Skin epidermis (tissue), 12 donors: ENCODE measurements around the gene FSD2.
"Not testable (repeated sequence)": the region's sequence is repeated elsewhere in the genome, so short reads cannot be mapped to it uniquely, and the experiment has no call there.

Source experiments
- H3K27ac ChIP-seq, 21 experiments: fragments of 200-600 bp; sonication (generic) in 11 of 21; one replicate each; pipeline ENCODE4 v1.5.0; 2020; ENCODE audit warnings: mild to moderate bottlenecking in 3 of 21, inconsistent platforms in 2 of 21, moderate library complexity in 2 of 21
- H3K4me3 ChIP-seq, 7 experiments: fragments of 200-600 bp; sonication (generic) in 2 of 7; one replicate each; pipeline ENCODE4 v1.5.0; 2020; ENCODE audit warnings: inconsistent platforms in 2 of 7, mild to moderate bottlenecking in 2 of 7, moderate library complexity in 1 of 7

FSD2 gene

DNA sequence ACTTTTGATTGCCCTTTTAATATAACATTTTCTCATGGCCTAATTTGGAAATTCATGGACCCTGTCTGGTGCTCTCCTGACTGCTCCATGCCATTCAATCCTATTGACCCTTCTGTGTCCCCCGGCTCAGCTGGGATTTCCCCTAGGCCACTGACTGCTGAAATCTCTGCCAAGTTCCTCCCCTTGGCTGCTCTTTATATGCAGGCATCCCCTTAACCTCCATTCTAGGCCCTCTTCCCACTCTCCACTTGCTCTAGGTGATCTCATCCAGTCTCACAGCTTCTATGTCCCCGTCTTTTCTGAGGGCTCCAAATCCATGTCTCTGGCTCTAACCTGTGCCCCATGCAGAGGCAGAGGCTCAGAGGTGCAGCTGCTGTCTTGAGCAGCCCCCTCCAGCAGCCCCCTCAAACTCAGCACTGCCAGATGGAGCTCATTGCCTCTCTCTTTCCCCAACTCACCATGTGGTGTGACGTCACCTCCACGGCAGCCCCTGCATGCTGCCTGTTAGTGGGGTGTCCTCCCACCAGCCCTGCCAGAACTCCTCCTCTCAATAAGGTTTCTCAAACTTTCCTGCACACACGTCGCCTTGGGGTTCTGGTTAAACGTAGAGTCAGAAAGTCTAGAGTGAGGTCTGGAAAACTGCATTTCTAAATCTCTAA lies 6.6 kb downstream of the FSD2 start:
- Histone ChIP-seq H3K4me3 (no peak overlapping the region), H3K27ac (no peak overlapping the region)

DNA sequence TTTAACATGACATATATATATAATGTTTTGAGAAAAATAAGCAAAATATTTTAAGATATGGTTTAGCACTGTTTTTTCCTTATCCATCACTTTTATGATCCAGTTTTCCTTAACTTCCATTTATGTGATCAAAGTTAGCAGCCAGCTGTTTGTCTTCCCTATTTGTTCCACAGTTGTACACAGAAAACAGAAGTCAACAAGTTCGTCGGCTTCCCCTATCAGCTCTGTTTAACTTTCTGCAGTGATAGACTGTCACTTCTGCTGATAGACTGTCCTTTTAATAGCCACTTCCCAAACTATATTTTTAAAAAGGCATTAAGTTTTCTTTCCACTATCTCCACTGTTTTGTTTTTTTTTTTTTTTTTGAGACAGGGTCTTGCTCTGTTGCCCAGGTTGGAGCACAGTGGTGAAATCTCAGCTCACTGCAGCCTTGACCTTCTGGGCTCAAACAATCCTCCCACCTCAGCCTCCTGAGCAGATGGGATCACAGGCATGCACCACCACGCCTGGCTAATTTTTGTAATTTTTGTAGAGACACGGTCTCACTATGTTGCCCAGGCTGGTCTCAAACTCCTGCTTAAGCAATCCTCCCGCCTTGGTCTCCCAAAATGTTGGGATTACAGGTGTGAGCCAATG lies 7.2 kb downstream of the FSD2 start:
- Histone ChIP-seq H3K4me3 (no peak overlapping the region), H3K27ac (no peak overlapping the region)

DNA sequence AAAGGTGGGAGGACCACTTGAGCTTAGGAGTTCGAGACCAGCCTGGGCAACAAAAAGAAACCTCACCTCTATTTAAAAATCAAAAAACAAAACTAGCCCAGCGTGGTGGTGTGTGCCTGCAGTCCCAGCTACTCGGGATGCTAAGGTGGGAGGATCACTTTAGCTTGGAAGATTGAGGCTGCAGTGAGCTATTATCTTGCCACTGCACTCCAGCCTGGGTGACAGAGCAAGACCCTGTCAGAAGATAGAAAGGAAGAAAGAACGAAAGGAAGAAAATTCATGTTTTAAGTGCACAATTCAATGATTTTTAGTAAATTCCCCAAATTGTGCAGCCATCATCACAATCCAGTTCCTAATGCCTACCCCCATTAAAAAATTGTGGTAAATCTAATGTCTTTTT lies 7.8 kb downstream of the FSD2 start:
- Histone ChIP-seq H3K27ac (no peak overlapping the region), H3K4me3 (no peak overlapping the region)

DNA sequence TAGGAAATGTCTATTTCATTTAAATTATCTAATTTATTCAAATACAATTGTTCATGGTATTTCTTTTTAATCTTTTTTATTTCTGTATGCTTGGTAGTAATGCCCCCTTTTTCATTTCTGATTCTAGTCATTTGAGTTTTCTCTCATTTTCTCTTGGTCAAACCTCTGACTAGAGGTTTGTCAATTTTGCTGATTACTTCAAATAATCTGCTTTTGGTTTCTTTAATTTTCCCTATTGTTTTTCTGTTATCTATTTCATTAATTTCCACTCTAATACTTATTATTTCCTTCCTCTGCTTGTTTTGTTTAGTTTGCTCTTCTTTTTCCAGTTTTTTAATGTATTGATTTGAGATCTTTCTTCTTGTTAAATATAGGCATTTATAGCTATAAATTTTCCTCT lies 12.1 kb downstream of the FSD2 start:
- Histone ChIP-seq H3K4me3 (no peak overlapping the region), H3K27ac (no peak overlapping the region)

DNA sequence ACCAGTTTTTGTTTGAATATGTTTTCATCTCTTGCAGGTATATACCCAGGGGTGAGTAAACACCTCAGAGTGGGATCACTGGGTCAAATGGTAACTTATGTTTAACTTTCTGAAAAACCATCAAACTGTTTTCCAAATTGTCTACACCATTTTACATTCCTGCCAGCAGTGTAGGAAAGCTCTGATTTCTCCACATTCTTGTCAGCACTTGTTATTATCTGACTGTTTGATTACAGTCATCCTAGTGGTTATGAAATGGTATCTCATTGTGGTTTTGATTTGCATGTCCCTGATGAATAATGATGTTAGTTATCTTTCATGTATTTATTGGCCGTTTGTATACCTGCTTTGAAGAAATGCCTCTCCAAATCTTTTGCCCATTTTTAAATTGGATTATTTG lies 13.8 kb downstream of the FSD2 start:
- H3K27ac ChIP-seq, result no peak overlapping the region
- no peak overlapping the region for H3K4me3 ChIP-seq

DNA sequence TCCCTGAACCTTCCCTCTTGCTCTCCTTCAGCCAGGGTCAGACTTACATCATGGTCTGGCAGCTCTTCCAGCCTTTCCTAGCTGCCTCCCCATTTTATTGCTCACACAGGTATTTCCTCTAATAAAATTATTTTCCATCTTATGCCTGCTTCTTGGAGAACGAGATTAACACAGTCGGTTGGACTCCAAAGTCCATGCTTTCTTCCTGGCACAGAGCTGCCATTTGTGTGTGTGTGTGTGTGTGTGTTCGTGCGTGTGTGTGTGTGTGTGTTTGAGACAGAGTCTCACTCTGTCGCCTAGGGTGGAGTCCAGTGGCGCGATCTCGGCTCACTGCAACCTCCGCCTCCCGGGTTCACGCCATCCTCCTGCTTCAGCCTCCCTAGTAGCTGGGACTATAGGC lies 15.5 kb downstream of the FSD2 start:
- Histone ChIP-seq H3K4me3 (no peak overlapping the region), H3K27ac (no peak overlapping the region)

DNA sequence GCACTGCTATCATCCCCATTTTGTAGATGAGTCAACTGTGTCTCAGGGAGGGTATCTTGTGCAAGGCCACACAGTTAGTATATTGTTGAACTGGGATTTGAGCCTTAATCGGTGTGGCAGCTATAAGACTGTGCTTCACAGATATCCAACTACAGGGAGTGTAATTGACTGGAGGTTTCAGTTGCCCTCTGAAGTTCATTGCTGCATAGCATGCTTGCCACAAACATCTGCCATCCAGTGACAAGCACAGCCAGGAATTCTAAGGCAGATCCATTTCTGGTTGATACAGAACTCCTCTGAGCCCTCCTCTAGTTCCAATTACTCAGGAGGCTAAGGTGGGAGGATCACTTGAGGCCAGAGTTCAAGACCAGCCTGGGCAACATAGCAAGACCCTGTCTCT lies 16.4 kb downstream of the FSD2 start:
- no peak overlapping the region for H3K4me3 ChIP-seq
- H3K27ac ChIP-seq, result no peak overlapping the region

DNA sequence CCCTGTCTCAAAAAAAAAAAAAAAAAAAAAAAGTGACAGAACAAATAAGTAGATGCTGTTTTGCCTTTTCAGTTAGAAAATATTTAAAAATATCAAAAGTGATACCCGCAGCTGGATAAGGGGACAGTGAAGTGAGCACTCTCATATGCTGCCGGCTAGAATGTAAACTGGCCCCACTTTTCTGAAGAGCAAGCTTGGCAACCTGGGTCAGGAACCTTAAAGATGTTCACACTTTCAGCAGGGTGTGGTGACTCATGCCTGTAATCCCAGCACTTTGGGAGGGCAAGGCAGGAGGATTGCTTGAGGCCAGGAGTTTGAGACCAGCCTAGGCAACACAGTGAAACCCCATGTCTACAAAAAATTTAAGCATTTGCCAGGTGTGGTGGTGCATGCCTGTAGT lies 17.4 kb downstream of the FSD2 start:
- Histone ChIP-seq H3K4me3 (no peak overlapping the region), H3K27ac (no peak overlapping the region)

DNA sequence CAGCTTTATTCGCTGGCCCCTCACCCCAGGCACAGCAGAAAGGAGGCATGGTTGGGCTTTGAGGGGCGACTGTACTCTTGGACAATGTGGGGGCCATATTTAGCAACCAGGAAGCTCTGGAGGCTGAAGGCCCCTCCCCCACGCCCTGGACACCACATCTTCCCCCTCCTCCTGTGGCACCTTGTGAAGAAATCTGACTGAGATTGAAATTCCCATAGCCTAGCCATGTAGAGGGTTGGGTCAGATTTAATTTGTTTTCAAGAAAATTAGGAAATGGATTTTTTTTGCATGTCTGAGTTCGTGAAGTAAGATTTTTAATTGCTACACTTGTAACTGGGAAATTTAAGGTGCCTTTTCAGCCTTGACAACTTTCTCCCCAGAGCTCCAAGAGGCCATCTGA lies 24.5 kb downstream of the FSD2 start:
- H3K27ac ChIP-seq, result no peak overlapping the region
- no peak overlapping the region for H3K4me3 ChIP-seq

DNA sequence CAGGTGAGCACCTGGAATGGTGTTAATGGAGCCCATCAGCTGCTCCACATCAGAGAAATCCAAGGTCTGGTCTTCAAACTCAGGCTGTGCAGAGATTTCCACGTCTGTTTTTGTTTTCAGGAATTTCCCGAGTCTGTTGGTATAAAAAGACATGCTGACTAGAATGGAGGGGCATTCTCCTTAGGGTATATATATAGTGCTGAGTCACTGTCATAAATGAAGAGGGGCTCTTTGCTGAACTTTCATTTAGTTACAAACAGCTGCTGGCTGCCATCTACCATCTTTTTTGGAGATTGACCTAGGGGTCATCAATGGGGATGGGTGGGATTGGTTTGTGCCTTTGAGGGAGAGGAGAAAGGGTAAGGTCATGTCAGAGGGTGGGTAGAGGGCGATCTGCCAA lies 27.1 kb downstream of the FSD2 start:
- H3K4me3 ChIP-seq, result no peak overlapping the region
- H3K27ac ChIP-seq, result no peak overlapping the region

DNA sequence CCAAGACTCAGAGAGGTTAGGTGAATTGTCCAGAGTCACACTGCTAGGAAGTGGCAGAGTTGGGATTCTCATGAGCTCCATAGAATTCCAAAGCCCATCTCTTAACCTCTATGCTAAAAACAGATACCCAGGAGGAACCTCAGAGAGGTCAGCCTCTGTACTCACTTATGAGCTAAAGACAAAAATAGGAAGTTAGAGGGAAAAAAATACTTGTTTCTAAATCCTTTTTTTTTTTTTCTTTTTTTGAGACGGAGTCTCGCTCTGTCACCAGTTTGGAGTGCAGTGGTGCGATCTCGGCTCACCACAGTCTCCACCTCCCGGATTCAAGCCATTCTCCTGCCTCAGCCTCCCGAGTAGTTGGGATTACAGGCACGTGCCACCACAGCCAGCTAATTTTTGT lies 31.4 kb downstream of the FSD2 start:
- Histone ChIP-seq H3K27ac (no peak overlapping the region), H3K4me3 (no peak overlapping the region)

DNA sequence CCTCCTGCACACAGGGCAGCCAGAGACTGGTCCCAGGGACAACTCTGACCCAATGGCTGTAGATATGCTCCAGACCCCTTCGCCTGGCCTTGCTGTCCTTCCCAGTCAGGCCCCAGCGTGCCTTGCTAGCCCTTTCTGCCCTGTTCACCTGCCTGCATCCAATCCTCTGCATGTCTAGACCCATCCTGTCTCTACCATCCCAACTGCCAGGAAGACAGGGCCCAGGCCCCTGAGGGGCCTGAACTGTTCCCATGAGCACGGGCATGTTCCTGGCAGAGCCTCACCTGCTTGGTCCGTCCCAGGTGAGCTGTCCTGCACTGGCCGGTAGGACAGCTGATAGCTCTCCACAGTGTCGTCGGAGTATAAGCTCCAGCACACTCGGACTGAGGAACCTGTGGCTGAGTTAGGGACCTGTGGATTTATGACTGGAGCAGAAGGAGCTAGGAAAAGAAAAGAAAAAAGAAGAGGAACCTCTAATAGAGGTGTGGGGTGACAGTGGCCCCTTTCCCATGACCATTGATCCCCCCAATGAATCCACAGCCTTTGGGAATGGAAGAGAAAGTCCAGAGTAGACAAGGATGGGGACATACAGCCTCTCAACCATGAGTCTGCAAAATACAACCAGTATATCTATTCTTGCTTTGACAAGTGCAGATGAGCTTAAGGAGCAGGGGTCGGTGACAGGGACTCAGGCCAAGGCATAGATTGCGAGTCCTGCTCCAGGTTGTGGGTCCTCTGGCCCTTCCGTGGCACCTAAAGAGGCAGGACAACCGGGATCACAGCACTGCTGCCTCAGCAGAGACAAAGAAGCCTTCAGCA lies 33.9 kb downstream of the FSD2 start:
- Histone ChIP-seq H3K4me3 (no peak overlapping the region), H3K27ac (no peak overlapping the region)

DNA sequence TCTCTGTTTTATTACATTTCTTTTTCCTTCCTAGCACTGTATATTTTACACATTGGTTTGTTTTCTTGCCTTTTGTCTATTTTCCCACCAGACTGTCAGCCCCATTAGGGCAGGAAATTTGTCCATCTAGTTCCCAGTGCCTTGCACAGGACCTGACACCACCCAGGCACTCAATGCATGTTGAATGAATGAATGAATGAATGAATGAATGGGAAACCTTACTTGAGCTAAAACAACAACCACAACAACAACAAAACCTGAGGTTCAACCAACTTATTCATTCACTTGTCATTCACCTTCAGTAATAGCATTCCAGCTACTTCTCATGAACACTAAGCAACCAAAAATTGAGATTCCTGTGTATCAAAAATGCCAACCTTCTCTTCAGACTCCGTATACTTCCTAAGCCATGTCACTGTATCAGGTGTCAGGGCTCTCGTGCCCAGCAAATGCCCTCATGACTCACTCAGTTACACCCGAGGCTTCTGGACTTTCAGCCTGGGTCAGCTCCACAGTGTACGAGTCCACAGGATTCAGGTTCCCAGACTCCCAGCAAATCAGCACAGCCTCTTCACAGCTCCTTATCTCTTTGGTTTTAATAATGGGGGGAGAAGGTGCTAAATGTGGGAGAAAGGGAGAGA lies 37.3 kb downstream of the FSD2 start:
- H3K27ac ChIP-seq, result no peak overlapping the region
- no peak overlapping the region for H3K4me3 ChIP-seq

DNA sequence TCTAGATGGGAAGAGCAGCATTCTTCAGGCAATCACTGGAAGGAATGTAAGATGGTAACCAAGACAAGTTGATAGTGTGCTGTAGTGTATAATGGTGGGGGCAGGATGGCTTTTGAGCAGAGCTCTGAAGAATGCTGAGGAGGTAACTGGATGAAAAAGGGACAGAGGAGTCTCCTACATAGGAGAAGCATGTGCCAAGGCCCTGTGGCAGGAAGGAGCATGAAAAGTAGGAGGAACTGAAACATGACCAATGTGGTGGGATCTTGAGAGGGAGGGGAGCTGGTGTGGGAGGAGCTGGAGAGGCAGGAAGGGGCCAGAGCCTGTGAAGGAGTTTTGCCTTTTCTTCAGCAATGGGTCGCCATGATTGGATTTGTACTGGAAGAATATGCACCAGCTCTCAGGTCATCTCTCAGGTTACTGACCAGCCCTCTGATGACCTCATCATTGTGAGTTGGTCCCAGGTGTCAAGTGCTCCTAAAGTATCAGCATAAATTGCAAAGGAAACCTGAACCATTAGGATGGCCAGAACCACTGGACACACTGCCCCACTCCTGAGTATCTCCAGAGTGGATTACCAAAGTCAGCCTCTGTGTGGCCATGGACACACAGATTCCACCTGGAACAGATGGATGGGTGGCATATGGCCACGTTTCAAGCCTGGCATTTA lies 38.6 kb downstream of the FSD2 start:
- no peak overlapping the region for H3K4me3 ChIP-seq
- H3K27ac ChIP-seq, result no peak overlapping the region

DNA sequence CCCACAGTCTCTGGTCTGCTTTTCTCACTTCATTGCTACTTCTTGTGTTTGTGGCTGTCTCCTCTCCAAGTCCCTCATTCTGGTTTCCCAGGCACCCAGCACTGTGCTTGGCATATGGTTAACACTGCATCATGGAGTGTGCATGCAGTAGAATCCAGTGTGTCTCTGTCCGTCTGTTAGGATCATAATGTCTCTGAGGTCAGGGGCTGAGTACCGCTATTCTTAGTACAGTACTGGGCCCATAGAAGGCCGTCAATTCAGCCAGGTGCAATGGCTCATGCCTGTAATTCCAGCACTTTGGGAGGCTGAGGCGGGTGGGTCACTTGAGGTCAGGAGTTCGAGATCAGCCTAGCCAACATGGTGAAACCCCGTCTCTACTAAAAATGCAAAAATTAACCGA lies 39.7 kb downstream of the FSD2 start:
- not testable (repeated sequence) for H3K27ac ChIP-seq, H3K4me3 ChIP-seq

DNA sequence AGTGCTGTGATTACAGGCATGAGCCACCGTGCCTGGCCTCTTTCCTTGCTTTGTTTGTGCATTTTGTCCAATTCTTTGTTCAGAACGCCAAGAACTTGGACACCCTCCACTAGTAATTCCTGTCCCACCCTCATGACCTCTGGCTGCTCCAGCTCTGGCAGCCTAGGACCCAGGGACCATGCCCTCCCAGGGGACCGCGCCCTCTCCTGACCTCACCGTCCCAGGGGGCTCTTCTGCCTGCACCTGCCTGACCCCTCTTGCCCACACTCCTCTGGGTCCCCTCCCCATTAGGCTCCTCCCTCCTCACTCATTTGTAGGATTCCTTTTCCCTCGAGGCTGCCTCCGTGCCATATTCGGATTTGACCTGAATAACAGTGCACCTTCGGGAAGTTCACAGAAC lies 41.1 kb downstream of the FSD2 start:
- no peak overlapping the region for H3K4me3 ChIP-seq
- H3K27ac ChIP-seq, result no peak overlapping the region

DNA sequence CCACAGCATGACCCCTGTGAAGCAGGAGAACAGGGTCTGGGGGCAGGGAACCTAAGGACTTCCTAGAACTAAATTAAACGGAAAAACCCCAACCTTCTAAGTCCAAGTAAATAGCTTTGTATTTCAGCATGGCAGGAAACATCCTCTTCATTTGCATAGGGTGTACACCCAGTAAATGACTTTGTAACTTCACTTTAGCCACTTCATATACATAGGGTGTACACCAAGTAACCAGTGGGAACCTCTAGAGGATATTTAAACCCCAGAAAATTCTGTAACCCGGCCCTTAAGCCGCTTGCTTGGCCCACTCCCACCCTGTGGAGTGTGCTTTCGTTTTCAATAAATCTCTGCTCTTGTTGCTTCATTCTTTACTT lies 41.8 kb downstream of the FSD2 start:
- H3K27ac ChIP-seq, result no peak overlapping the region
- H3K4me3 ChIP-seq, result no peak overlapping the region

DNA sequence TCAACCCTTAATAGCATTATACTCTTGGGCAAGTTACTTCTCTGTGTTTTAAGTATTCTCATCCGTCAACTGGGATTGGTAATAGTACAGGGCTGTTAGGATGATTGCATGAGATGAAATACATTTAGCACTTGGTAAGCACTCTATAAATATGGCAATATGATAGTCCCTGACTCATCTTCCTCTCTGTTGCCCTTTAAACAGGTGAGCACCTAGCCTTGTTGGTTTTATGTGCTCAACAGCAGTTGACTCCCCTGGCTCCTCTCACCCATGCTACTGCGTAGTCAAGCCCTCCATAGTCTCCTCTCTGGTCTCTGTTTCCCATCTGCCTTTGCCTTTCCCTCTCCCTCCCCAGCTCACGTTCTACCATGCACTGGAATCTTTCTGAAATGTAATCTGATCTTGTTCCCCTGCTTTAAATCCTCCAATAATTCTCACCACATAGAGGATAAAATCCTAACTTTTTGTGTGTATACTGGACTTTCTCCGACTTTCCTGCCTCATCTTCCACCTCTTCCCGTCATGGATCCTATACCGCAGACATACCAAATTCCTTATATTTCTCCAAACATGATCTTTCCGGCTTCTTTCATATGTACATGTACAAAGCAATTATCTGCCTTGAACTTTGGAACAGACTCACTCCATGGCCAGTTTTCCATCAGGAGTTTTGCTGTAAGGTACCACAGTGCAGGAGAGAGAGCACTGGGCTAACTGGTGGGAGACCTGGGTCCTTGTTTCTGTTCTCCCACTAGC lies 42.3 kb downstream of the FSD2 start:
- H3K4me3 ChIP-seq, result no peak overlapping the region
- no peak overlapping the region for H3K27ac ChIP-seq

DNA sequence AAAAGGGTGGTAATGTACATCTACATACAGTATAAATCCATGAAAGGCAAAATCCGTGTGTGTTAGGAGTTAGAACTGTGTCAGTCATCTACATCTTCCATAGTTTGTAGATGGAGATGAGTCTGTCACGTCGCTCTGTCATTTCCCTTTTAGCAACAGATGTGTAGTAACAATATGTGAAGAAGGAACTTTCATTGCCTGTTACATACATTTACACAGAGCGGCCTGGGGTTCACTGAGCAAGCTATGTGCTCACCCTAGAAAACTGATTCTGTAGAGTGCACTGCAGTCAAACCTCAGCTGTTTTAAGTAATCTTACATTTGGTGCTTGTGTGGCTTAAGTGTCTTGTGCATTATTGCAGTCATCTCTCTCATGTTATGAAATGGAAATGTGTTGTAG lies 54.6 kb downstream of the FSD2 start:
- H3K4me3 ChIP-seq, result peak overlapping the region; percentile 69 to 93 (median 78)
- H3K27ac ChIP-seq, result peak overlapping the region in 4 of 21 experiments; percentile 88 to 93 (median 90)

DNA sequence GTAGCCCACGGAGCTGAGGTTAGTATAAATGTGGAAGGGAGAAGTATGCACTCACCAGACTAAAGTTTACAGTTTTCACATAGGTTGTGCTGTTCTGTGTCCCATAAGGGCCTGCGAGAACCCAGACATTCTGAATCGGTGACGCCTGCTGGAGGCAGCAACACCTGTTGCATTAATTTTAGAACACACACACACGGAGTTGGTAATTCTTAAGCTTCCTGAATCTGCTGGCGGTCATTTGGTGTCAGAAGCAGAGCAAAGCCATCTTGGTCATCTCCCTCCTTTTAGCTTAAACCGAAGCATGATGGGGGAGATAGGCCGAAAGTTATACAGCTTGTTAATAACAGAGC lies 55.1 kb downstream of the FSD2 start:
- H3K4me3 ChIP-seq, result peak overlapping the region; percentile 69 to 93 (median 78)
- H3K27ac ChIP-seq, result peak overlapping the region; percentile 24 to 96 (median 88)
